Esophagus (tissue), 2 donors: ENCODE results near the gene RALGAPB. TPM values are rescaled to one million over a fixed set of nuclear protein-coding genes. Genes with fewer than 3 reads are reported as not detected.

Experiments used
- H3K27ac ChIP-seq, 2 donors: one replicate each; pipeline ENCODE4 v1.5.1; 2013; ENCODE audit warnings: low read depth in 2 of 2, mild to moderate bottlenecking in 2 of 2, inconsistent platforms in 1 of 2, low read length in 1 of 2, moderate library complexity in 1 of 2
- H3K27me3 ChIP-seq, 2 donors: one replicate each; pipeline ENCODE4 v1.6.1; 2013; ENCODE audit warnings: low read length in 2 of 2, control low read depth in 1 of 2, mild to moderate bottlenecking in 1 of 2; ENCODE audit not compliant: insufficient read depth in 2 of 2, control insufficient read depth in 1 of 2
- H3K36me3 ChIP-seq, 2 donors: one replicate each; pipeline ENCODE4 v1.6.1; 2013; ENCODE audit warnings: low read length in 1 of 2; ENCODE audit not compliant: control insufficient read depth in 2 of 2, insufficient read depth in 2 of 2
- H3K4me1 ChIP-seq, 2 donors: one replicate each; pipeline ENCODE4 v1.6.1; 2013; ENCODE audit warnings: low read length in 1 of 2; ENCODE audit not compliant: control insufficient read depth in 2 of 2, insufficient read depth in 2 of 2
- H3K4me3 ChIP-seq, 2 donors: one replicate each; pipeline ENCODE4 v1.5.1; 2013; ENCODE audit warnings: low read length in 2 of 2, mild to moderate bottlenecking in 2 of 2, low read depth in 1 of 2, moderate library complexity in 1 of 2
- H3K9me3 ChIP-seq, 2 donors: one replicate each; pipeline ENCODE4 v1.6.1; 2013; ENCODE audit warnings: mild to moderate bottlenecking in 2 of 2, low read depth in 1 of 2, low read length in 1 of 2, moderate library complexity in 1 of 2; ENCODE audit not compliant: control insufficient read depth in 2 of 2, insufficient read depth in 1 of 2
- WGBS, 2 donors: extraction: QIAGEN DNeasy Blood & Tissue Kit; methylation state at CpG; one replicate each; pipeline ENCODE4 v1.1.7; 2013; 5-methylcytosine and 5-hydroxymethylcytosine counted together
- polyA plus RNA-seq, 2 donors: library from polyadenylated mRNA; stranded (reverse); fragments of 200-250 nt; gene quantifications; one replicate each; pipeline ENCODE4 v1.2.3, GENCODE V29; 2013
- donor health status: healthy with polysubstance abuse.
- donor health status: Bipolar disorder and iron deficiency.

Gene RALGAPB
- polyA plus RNA-seq, 2 donors: 9.6 to 10.3 TPM

DNA sequence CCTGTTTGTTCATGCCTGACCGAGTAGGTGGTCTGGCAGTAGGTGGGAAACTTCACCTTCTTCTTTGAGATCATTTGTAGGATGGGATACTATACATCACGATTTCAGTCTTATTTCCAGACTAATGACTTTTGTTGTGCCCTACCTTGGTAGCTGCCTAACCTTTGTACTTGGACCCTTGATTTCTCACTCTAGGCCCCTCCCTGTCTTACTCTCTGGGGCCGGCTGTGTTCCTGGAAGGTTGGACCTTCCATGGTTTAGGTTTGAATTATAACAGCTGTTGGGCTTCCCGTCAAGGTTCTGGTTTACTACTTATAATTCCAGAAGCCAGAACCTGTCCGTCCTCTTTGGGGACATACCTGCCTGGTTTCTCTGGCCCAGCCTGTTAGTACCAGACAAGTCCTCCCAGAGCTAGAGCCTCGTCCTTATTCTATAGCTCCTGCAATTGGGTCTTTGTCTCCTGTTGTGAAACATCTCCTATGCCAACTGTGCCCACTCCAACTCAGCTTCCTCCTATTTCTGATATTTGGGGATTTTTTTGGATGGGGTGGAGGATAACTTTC is 93.5 kb downstream of the RALGAPB start:
- H3K9me3 ChIP-seq: no peaks in the 10 kb centered on the region
- no peak overlapping the region for H3K27ac ChIP-seq
- no peaks in the 10 kb centered on the region for H3K27me3 ChIP-seq
- WGBS, 2 donors: 80 to 83% methylated on average over 6 of the region's 6 CpGs
- H3K36me3 ChIP-seq: peaks cover 7 to 8% of the 10 kb centered on the region in 2 donors
- H3K4me3 ChIP-seq: no peak overlapping the region
- H3K4me1 ChIP-seq: no peaks in the 10 kb centered on the region

DNA sequence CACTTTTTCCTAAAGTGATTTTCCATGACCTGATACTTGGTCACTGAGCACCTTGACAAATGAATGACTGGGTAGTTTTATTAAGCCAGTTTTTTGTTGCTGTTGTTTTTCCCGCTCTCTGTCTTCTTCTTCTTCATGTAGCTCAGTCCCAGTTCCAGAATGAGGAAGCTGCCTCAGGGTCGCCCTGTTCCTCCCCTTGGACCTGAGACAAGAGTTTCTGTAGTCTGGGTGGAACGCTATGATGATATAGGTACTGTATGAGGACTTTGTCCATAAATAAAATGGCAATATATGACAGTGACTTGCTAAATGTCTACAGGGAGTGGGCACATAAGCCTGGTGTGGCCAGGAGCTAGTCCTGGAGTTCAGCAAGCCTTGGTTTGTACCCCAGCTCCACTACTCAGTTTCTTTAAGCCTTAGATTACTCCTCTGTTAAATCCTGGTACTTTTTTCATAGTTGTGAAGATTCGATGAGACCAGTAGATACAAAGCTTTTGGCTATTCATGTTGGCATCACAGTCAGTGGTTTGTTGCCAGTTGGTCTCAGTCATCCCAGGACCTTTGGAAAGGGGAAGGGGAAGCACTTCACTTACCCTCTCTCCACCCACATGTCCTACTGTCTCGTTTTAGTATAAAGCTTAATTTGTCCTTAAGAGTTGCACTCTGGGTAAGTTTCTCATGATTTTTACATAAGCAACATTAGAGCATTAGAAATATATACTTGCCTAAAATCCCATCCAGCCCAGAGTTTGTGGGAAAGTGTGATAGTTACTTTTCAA is 97.3 kb downstream of the RALGAPB start:
- 74 to 79% methylated on average over 5 of the region's 5 CpGs for WGBS, 2 donors
- Histone ChIP-seq H3K27me3 (no peaks in the 10 kb centered on the region), H3K27ac (no peak overlapping the region), H3K4me1 (no peaks in the 10 kb centered on the region), H3K4me3 (no peak overlapping the region), H3K9me3 (no peaks in the 10 kb centered on the region), H3K36me3 (peaks cover 5 to 11% of the 10 kb centered on the region in 2 donors)

- H3K27ac ChIP-seq: no peak overlapping the region
- peaks cover 3 to 17% of the 10 kb centered on the region in 2 donors for H3K36me3 ChIP-seq
- no peaks in the 10 kb centered on the region for H3K4me1 ChIP-seq
- H3K27me3 ChIP-seq: no peaks in the 10 kb centered on the region
- no peaks in the 10 kb centered on the region for H3K9me3 ChIP-seq
- WGBS, 2 donors: 74 to 81% methylated on average over 7 of the region's 7 CpGs
- no peak overlapping the region for H3K4me3 ChIP-seq
Measured at GRCh38 chr20:38573413-38573812, 100.8 kb downstream of the RALGAPB start.

DNA sequence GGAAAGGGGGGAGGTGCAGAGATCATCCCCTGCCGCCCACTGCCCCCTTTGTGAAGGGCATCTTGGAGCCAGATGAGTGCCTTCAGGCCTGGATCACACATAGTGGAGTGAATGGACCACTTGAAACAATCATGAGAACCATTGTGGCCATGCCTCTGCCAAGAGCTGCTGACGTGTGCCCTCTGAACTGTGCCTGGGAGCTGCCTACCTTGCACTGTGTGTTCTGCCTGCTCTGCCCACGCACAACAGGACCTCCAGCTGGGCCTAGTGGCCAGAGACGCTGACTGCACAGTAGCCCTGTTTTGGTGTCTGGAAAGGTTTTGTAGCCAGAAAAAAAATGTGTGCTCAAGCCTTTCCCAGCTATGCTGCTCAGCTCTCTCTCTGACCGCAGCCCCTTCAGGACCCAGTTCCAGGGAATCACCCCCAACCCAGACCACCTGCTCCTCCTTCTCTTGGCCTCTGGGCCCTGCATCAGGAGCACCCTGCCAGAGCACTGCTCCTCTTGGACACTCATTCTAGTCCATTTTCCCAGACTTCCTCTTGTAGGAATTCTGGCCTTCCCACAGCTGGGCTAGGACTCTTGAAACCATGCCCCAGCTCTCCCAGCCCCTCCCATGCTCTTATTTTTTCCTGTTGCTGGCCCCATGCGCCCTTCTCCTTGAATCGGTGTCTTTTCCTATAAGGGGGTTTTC is 106.7 kb downstream of the RALGAPB start:
- H3K36me3 ChIP-seq: peaks cover 0 to 9% of the 10 kb centered on the region in 2 donors
- WGBS, 2 donors: 59 to 63% methylated on average over 7 of the region's 7 CpGs
- peaks cover 0 to 2% of the 10 kb centered on the region in 2 donors for H3K4me1 ChIP-seq
- H3K27ac ChIP-seq: no peak overlapping the region
- H3K4me3 ChIP-seq: no peak overlapping the region
- no peaks in the 10 kb centered on the region for H3K27me3 ChIP-seq
- no peaks in the 10 kb centered on the region for H3K9me3 ChIP-seq

- H3K36me3 ChIP-seq: peaks cover 0 to 6% of the 10 kb centered on the region in 2 donors
- no peaks in the 10 kb centered on the region for H3K27me3 ChIP-seq
- 72 to 77% methylated on average over 4 of the region's 4 CpGs for WGBS, 2 donors
- no peaks in the 10 kb centered on the region for H3K9me3 ChIP-seq
- peaks cover 0 to 2% of the 10 kb centered on the region in 2 donors for H3K4me1 ChIP-seq
- H3K27ac ChIP-seq: no peak overlapping the region
- no peak overlapping the region for H3K4me3 ChIP-seq
Measured at GRCh38 chr20:38579921-38580320, 107.3 kb downstream of the RALGAPB start.

DNA sequence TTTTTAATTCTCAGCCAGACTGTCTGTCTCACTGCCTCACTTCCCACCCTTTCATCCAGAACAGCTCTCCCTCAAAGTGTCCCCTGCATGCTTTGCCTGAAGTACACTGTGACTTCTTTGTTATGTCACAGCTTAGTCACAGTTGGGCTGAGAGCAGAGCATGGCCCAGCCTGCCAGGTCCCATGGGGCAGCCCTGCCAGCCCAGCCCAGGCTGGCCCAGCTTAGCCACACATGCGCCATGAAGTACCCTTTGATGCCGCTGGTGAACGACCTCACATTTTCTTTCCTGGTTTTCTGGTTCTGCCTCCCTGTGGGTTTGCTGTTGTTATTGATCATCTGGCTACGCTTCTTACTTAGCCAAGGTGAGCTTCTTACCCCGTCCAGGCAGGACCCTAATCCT is 108.4 kb downstream of the RALGAPB start, which contains the start of gene ADIG:
Gene ADIG, plus strand, starts transcription at position 185 of the 400 bp plus-strand sequence. Its CDS starts 54 bp downstream, at position 239.
- H3K27ac ChIP-seq: no peak within 1 kb of the TSS
- peaks cover 0 to 2% of the 10 kb centered on the region in 2 donors for H3K4me1 ChIP-seq
- no peak within 1 kb of the TSS for H3K4me3 ChIP-seq
- no peaks in the 10 kb centered on the region for H3K27me3 ChIP-seq
- H3K36me3 ChIP-seq: peaks cover 0 to 3% of the 10 kb centered on the region in 2 donors
- WGBS, 2 donors: 44 to 47% methylated on average over 5 of the region's 5 CpGs
- no peaks in the 10 kb centered on the region for H3K9me3 ChIP-seq

GRCh38 chr20:38581830-38582358 is 109.3 kb downstream of the RALGAPB start:
- 69 to 75% methylated on average over 4 of the region's 4 CpGs for WGBS, 2 donors

DNA sequence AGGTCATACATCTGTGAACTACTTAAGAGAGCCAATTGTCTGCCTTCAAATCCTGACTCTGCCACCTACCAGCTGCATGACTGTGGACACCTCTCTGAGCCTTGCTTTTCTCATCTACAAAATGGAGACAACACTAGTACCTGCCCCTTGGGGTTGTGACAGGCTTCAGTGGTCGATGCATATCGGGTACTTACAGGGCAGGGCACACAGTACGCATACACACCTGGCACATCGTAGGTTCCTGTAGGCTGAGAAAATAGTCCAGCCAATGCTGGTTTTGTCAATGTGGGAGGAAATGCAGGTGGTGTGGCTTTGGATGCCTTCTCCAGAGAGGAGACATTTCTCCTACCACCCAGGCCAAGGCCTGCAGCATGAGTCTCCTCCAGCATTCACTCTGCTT is 110.7 kb downstream of the RALGAPB start:
- Histone ChIP-seq H3K27ac (no peak overlapping the region), H3K36me3 (no peaks in the 10 kb centered on the region), H3K27me3 (no peaks in the 10 kb centered on the region), H3K4me1 (peaks cover 0 to 2% of the 10 kb centered on the region in 2 donors), H3K4me3 (no peak overlapping the region), H3K9me3 (no peaks in the 10 kb centered on the region)
- WGBS, 2 donors: 81 to 84% methylated on average over 4 of the region's 4 CpGs

More at GRCh38 chr20:38581830-38582358, 109.3 kb downstream of the RALGAPB start:
- H3K27me3 ChIP-seq: no peaks in the 10 kb centered on the region
- H3K9me3 ChIP-seq: no peaks in the 10 kb centered on the region
- no peak overlapping the region for H3K4me3 ChIP-seq
- no peak overlapping the region for H3K27ac ChIP-seq
- peaks cover 0 to 2% of the 10 kb centered on the region in 2 donors for H3K4me1 ChIP-seq
- H3K36me3 ChIP-seq: peaks cover 0 to 3% of the 10 kb centered on the region in 2 donors

DNA sequence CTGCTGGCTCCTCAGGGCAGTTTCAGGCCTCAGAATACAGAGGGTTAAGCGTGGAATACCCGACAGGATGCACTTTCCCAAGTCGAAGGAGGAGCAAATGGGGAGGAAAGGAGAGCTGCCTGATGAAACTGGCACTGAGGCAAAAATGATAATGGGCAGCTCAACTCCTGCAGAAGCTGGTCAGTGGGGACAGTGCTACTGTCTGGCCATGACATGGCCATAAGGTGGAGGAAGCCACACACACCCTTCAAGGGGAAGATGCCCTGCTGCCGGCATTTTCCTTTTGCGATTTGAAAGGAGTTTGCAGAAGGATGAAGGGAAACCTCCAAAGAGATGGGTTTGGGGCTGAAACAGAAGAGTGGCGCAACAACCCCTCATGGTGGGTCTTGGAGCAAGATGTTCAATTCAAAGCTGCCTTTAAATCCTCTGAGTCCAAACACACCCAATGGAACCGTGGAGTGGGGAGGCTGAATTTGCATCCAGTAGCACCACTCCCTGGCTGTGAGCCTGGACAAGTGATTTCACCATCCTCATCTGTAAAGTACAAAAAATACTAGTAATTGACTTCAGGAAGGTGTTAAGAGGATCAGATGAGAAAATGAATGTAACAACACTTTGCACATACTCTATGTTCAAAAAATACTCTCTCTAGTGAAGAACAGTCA is 111.6 kb downstream of the RALGAPB start:
- Histone ChIP-seq H3K36me3 (no peaks in the 10 kb centered on the region), H3K9me3 (no peaks in the 10 kb centered on the region), H3K27ac (no peak overlapping the region), H3K4me1 (peaks cover 0 to 2% of the 10 kb centered on the region in 2 donors), H3K4me3 (no peak overlapping the region), H3K27me3 (no peaks in the 10 kb centered on the region)
- WGBS, 2 donors: 46 to 51% methylated on average over 7 of the region's 7 CpGs
